Testis (tissue), 2 donors: ENCODE measurements around the gene GDPGP1.

Experiments
- POLR2A ChIP-seq: fragments of 450-650 bp; IDR thresholded peaks from one replicate; pipeline ENCODE4 v1.6.1; 2017; ENCODE audit warnings: antibody characterized with exemption, mild to moderate bottlenecking, moderate library complexity
- TF ChIP-seq, protein P1 (sequence below), 3 experiments: fragments of 450-650 bp in 2 of 3; fragments of 200-600 bp in 1 of 3; sonication (generic) in 1 of 3; IDR thresholded peaks; one replicate each; pipeline ENCODE4 v1.5.1; 2016 to 2019; ENCODE audit warnings: antibody characterized with exemption in 3 of 3, mild to moderate bottlenecking in 2 of 3, moderate library complexity in 1 of 3

- TF ChIP-seq, protein P1, sequence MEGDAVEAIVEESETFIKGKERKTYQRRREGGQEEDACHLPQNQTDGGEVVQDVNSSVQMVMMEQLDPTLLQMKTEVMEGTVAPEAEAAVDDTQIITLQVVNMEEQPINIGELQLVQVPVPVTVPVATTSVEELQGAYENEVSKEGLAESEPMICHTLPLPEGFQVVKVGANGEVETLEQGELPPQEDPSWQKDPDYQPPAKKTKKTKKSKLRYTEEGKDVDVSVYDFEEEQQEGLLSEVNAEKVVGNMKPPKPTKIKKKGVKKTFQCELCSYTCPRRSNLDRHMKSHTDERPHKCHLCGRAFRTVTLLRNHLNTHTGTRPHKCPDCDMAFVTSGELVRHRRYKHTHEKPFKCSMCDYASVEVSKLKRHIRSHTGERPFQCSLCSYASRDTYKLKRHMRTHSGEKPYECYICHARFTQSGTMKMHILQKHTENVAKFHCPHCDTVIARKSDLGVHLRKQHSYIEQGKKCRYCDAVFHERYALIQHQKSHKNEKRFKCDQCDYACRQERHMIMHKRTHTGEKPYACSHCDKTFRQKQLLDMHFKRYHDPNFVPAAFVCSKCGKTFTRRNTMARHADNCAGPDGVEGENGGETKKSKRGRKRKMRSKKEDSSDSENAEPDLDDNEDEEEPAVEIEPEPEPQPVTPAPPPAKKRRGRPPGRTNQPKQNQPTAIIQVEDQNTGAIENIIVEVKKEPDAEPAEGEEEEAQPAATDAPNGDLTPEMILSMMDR (IDR thresholded peaks at IDR 0.05), result no peak
- no peak for TF ChIP-seq POLR2A
Observed at GRCh38 chr15:90266485-90266884, 32.5 kb downstream of the GDPGP1 start.
